ENCODE data around the gene CELSR3.

The CELSR3 gene

GRCh38 chr3:48623851-48624547 is 38.7 kb downstream of the CELSR3 start:
- H3K4me3 ChIP-seq (ENCODE audit: low read depth, low read length): no peak overlapping the region

GRCh38 chr3:48621461-48621869 is 41.2 kb downstream of the CELSR3 start, which contains the start of gene TMEM89:
TSS of gene TMEM89 (minus strand) at chr3:48621769. CDS start at chr3:48621756, 13 bp downstream.
- no peak for DNase-seq (ENCODE audit: low read depth)
- TF ChIP-seq CTCF (IDR thresholded peaks at IDR 0.05; ENCODE audit: low read depth, low read length, missing control alignments): no peak
- H3K4me3 ChIP-seq (ENCODE audit: low read depth, low read length): no peak within 1 kb of the TSS

More at GRCh38 chr3:48623851-48624547, 38.7 kb downstream of the CELSR3 start:
- DNase-seq (ENCODE audit: low read depth): no peak
- TF ChIP-seq CTCF (IDR thresholded peaks at IDR 0.05; ENCODE audit: low read depth, low read length, missing control alignments): no peak

- no peak for TF ChIP-seq CTCF (IDR thresholded peaks at IDR 0.05; ENCODE audit: low read depth, low read length, missing control alignments)
- H3K4me3 ChIP-seq (ENCODE audit: low read depth, low read length): no peak overlapping the region
- DNase-seq (ENCODE audit: low read depth): no peak
Observed at GRCh38 chr3:48619541-48620524, 42.9 kb downstream of the CELSR3 start.

- DNase-seq (ENCODE audit: low read depth): no peak
- no peak overlapping the region for H3K4me3 ChIP-seq (ENCODE audit: low read depth, low read length)
- no peak for TF ChIP-seq CTCF (IDR thresholded peaks at IDR 0.05; ENCODE audit: low read depth, low read length, missing control alignments)
Observed at GRCh38 chr3:48617559-48617958, 45.1 kb downstream of the CELSR3 start.

GRCh38 chr3:48614044-48614443 is 48.6 kb downstream of the CELSR3 start:
- TF ChIP-seq CTCF (IDR thresholded peaks at IDR 0.05; ENCODE audit: low read depth, low read length, missing control alignments): no peak
- DNase-seq (ENCODE audit: low read depth): no peak

GRCh38 chr3:48612309-48612708 is 50.4 kb downstream of the CELSR3 start:
- H3K4me3 ChIP-seq (ENCODE audit: low read depth, low read length): no peak overlapping the region
- DNase-seq (ENCODE audit: low read depth): no peak
- TF ChIP-seq CTCF (IDR thresholded peaks at IDR 0.05; ENCODE audit: low read depth, low read length, missing control alignments): no peak

More at GRCh38 chr3:48614044-48614443, 48.6 kb downstream of the CELSR3 start:
- H3K4me3 ChIP-seq (ENCODE audit: low read depth, low read length): no peak overlapping the region

Measured in GM12864 (cell line).